HG02870 (cell line): ENCODE data around the gene FRY.

Source experiments
- ATAC-seq: cut with Tn5 transposase; IDR thresholded peaks from one replicate; pipeline ENCODE4 v1.9.1; 2021; ENCODE audit warnings: mild to moderate bottlenecking, moderate library complexity; ENCODE audit not compliant: unreplicated experiment

The FRY gene

DNA sequence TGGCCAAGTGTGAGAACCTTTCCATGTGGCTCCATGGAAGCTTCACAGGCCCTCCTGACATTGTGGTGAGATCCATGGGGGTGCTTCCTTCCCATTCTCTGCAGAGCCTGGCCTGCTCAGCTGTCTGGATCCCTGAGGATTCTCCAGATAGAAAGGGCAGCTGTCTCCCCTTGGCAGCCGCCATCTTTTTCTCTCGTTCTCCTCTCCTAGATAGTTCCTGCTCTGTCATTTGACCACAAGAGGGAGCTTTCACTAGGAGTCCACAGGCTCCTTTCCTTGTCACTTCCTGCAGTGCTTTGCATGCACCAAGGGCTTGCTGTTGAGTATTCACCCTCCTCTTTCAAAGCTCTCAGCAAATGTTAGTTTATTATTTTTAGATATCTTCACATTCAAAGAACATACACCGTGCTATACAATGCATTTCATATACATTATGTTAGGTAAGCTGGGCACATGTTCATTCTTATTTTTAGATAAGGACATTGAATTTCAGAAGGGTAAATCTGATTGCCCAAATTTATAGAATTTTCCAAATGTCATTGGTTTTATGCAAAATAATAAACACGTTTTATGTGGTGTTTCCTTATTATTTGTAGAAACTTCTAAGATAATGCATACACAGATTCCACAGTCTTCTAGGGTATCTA, 133.2 kb downstream of the FRY start:
- peak; percentile 61 for ATAC-seq

DNA sequence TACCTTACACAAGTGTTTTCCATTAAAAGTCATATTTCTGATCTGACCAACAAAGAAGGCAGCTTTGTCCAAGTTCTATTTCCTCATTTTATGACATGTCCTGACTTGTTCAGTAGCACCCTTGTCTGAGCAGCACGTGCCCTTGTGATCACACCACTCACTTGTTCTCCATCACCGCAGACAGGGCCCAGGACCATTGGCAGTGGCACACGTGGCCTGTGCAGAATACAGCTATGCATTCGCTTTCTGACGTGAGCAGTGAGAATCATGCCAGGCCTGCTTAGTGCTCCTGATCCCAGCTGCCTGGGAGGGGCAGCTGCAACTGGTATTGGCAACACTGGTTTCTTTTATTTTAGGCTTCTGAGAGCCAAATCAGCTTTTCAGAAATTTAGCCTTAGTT, 134.2 kb downstream of the FRY start:
- no peak for ATAC-seq

DNA sequence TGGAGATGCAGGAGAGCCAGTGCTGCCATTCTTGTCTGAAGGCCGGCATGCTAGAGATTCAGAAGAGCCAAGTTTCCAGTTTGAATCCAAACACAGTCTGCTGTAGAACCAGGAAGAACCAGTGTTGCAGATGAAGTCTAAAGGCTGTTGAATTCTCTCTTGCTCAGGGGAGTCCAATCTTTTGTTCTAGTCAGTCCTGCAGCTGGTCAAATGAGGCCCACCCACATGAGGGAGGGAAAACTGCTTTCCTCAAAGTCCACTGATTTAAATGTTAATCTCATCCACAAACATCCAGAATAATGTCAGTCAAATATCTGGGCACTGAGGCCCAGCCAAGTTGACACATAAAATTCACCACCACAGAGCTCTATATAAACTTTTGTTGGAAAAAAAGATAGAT, 136.6 kb downstream of the FRY start:
- ATAC-seq = no peak

DNA sequence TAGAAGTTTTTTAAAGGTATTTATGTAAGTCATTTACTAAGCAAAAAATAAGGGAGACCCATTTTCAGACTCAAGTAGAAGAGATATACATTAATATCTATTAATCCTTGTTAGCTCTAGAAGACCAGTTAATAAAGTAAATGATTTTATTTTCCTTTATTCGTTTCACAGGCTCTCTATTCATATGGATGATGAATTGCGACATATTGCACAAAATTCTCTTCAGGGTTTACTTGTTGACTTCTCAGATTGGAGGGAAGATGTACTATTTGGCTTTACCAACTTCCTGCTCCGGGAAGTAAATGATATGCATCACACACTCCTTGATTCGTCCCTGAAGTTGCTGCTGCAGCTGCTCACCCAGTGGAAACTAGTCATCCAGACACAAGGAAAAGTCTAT, 139.3 kb downstream of the FRY start:
- ATAC-seq = no peak

DNA sequence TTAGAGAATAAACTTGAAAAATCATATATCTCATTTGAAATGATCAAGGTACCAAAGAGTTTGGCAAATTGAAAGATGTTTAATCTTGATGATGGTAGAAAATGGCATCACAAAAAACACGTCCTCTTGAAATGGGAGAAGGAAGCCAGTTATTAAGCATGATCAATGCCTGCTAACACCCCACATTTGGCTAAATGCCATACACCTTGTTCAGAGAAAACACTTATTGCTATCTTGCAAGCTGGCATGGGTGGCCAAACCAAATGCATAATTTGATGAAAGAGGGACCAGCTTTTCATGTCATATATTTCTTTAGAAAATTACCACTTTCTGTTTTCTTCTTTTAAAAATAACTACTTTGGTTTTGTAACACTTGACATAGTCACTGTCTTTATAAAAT, 142.3 kb downstream of the FRY start:
- no peak for ATAC-seq

DNA sequence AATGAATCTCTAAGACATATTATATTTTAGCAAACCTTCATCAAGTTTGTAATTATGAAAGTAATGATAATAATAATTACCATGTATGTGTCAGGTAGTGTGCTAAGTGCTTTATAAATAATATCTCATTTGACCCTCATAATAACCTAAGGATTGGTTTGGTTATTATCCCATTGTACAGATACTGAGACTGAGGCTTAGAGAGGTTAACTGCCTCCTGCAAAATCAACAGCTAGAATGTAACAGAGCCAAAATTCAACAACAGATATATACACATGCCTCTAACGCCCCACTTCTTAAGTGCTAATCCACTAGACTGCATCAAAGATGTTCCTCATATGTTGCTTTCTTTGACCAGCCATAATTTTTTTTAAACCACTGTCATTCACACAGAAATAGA, 142.8 kb downstream of the FRY start:
- no peak for ATAC-seq

DNA sequence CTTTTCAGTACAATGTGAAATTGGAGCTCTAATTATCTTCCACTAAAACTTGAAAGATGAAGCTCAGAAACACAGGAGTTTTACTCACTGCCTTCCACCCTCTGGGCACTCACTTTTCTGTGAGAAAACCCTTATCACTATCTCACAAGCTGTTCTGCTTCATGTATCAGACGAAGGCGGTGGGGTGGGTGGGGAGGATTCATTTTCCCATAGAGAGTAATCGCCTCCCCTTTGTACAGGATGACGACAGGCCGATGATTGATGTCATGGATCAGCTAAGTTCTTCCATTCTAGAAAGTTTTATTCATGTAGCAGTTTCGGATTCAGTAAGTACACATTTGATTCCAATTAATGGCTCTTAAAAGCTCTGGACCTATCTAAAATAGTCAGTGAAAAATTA, 143.7 kb downstream of the FRY start:
- no peak for ATAC-seq

DNA sequence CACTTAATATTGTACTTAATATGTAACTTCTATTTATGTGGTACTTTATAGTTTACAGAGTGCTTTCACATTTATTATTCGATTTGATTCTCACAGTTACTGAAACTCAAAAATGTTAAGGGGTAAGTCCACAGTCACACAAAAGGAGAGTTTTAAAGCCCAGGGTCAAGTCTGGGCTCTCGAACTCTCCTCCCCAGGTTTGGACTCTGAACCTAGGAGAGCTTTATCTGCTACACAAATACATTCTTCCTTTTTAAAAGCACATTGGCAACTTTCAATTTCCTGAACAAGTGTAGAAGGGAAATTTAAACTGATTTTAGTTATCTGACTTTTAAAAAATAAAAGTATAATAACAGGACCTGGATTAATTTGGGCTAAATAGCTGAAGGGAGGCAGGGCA, 144.4 kb downstream of the FRY start:
- ATAC-seq = no peak

DNA sequence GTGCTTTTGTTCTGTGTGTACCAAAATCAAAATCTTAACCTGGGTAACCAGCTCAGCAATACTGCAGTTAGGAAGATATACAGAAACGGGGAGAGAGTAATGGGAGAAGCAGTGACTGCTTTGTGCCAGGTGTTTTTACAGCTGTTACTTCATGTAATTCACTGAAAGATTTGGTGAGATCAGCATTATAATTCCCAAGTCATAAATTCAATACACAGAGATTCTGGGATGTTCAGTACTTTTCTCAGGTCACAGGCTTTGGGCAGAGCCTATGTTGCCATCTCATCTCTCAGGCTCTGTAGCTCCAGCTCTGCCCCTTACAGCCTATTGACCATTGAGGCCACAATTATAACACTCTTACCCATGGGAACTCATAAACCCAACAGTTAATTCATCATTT, 145.1 kb downstream of the FRY start:
- no peak for ATAC-seq

DNA sequence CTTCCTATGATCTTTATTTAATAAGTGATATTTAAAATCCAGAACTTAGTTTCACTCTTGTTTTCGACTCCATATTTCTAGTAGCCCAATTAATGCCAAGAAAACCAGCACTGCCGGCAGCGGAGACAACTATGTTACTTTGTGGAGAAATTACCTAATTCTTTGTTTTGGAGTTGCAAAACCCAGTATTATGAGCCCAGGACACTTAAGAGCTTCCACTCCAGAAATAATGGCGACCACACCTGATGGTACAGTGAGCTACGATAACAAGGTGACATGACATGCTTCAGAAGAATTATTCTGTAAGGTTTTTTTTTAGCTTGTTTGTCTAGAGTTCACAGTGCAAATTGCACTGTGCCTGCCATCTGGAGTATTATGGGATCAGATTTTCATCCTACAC, 147.2 kb downstream of the FRY start:
- no peak for ATAC-seq

DNA sequence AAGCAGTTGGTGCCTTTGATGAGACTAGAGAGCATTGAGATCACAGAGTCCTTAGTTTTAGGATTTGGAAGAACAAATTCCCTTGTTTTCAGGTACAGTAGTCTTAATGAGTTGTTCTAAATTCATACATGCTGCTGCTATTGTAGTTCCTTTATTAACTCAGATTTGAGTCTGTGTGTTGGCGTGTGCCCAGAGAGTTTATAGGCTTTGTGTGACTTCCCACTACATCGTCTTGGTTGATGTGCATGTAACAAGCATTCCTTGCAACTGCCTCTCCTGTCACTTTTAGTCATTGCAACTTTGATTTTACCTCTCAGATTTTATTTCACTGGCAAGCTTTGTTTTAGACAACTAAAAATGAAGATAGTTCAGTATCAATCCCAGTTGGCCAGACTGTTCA, 148.1 kb downstream of the FRY start:
- no peak for ATAC-seq

DNA sequence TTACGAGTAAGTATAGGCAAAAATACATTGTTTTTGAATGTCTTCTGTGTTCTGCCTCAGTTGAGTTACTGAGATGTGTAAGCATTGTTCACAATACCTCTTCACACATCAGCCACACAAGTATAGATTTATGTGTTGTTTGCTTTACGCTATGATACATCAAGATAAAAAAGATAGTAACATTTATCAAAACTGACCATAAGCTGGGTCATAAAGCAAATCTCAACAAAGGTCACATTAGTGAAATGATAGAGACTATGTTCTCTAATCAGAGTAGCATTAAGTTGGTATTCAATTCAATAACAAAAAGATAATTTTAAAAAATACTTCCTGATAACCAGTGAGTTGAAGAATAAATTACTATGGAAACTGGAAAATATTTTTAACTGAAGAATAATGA, 156.1 kb downstream of the FRY start:
- ATAC-seq = no peak

DNA sequence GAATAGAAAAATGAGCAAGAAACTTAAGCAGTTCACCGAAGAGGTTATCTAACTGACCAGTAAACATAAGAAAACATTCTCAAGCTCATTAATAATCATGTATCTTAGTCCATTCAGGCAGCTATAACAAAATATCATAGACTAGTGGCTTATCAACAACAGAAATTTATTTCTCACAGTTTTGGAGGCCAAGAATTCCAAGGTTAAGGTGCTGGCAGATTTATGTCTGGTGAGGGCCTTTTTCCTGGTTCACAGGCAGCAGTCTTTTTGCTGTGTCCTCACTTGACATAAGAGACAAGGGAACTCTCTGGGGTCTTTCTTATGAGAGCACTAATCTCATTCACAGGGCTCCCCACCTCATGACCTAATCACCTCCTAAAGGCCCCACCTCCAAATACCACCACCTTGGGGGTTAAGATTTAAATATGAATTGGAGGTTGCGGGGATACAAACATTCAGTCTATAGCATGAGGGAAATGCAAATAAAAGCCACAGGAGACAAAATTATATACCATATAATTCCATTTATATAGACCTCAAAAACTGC, 160.0 kb downstream of the FRY start:
- no peak for ATAC-seq

DNA sequence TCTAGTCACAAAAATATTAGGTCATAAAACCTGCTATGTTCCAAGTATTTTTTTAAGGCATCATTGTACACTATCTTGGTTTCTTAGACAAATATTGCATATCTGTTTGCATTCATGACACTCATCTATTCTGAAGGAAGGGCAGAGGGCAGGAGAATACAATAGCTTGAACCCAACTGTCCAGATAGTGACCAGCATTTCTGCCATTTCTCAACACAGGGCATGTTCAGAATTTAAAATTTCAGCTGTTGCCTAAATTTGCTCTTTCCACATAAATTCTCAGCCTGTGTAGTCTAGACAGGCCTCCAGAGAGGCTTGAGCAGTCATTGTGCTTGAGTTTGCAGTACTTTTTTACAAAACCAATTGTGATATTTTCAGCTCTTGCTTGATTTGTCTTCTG, 164.1 kb downstream of the FRY start:
- no peak for ATAC-seq

DNA sequence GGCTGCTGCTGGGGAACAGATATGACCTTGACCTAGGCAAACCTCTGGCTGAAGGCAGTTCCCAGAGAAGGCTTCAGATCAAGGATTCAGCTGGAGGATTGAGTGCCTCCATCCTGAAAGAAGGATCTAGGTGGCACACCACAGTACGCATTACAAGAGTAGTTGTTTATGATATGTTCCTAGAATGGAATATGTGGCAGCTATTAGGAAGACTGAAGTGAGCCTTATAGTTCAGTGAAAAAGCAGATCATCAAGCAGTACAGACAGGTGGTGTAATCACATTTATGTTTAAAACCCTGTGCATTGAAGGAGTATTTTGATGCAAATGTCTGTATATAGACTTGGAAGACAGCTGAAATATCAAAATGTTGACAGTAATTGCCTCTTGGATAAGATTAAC, 167.6 kb downstream of the FRY start:
- no peak for ATAC-seq

DNA sequence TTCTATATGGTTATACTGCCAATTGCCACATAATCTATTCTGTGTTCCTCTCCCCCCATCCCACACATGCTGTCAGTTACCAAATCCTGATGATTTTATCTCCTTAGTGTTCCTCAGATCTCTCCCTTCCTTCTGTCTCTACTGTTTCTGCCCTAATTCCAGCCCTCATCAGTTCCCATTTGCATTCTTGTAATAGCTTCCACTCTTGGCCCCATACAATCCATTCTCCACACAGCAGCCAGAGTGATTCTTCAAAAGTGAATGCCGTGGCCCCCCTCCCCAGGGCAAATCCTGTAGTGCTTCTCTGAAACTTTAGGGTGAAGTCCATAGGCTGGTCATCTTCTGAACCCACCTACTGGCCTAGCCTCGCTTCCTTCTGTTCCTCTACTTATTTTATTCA, 169.2 kb downstream of the FRY start:
- no peak for ATAC-seq

DNA sequence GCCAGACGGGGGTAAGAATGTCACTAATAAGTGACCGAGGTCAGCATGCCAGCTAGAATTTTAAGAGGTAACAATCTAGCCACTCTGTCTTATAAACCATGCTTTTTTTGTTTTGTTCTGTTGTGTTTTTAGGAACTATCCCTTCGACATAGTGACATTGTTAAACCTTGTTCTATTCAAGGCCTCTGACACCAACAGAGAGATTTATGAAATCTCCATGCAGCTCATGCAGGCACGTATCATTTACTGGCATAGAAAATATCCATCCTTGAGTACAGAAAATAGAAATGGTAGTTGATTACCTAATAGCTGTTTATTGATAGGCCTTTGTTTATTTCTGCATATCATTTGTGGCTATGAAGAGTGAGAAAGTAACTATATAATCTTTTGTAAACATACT, 170.2 kb downstream of the FRY start:
- no peak for ATAC-seq

DNA sequence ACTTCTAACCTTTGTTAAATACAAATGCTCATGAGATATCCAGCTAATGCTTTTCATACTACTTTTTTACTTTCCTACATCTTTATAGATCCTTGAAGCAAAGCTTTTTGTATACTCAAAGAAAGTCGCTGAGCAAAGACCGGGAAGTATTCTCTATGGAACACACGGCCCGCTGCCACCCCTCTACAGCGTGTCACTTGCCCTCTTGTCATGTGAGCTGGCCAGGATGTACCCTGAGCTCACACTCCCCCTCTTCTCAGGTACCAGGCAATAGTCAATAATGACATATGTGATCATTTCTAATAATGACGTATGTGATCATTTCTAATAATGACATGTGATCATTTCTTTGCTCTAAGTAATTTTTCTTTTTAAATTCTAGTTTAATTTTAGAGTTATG, 170.7 kb downstream of the FRY start:
- no peak for ATAC-seq

DNA sequence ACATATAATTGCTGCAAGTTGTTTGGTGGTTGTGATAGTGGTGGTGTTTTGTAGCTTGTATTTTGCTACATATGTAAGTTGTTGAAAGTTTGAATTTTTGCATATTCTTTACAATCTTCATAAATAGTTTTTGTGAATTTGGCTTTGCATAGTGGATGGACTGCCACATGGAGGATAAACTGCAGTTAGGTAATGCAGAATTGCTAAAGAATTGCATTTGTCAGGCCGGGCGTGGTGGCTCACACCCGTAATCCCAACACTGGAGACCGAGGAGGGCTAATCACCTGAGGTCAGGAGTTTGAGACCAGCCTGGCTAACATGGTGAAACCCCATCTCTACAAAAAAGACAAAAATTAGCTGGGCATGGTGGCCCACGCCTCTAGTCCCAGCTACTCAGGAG, 171.6 kb downstream of the FRY start:
- ATAC-seq = no peak

DNA sequence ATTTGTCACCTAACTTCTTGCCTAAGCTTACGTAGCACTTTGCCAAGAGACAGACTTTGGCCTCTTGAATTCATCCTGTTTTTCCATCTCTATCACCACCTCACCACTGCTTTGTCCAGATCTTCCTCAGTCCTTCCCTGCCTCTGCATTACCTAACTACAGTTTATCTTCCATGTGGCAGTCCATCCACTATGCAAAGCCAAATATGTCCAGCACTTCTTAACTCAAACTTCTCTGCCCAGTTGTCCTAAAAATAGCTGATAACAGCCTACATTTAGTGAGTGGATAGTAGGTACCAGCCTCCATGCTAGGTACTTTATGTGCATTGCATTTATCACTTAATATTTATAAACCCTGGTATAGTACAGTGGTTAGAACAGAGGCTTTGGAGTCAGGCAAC, 172.2 kb downstream of the FRY start:
- ATAC-seq = no peak

DNA sequence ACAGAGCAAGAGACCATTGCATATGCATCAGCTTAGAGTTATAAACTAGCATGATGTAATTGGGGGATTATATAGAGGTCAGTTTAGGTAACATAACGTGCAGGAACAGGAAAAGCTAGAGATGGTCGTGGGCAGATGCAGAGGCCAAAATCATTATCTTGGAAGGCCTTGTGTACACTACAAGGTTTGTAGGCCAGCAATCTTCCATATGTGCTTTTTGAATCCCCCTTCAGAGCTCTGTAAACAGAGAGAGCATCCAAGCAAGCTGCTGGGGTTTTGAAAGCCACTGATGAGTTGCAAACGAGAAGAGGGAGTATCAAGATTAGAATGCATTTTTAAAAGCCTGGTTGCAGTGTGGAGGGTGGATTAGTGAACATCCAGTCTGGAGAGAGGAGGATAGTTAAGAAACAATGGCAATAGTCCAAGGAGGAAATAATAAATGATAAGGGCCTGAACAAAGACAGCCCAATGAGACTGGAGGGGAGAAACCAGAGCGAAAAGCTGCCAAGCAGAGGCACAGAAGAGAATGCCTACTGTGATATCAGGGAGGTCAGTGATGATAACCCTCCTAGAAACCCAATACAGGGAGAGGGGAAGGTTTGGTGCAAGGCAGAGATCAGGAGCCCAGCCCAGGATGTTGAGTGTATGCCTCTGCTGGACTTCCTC, 174.0 kb downstream of the FRY start:
- ATAC-seq = no peak

DNA sequence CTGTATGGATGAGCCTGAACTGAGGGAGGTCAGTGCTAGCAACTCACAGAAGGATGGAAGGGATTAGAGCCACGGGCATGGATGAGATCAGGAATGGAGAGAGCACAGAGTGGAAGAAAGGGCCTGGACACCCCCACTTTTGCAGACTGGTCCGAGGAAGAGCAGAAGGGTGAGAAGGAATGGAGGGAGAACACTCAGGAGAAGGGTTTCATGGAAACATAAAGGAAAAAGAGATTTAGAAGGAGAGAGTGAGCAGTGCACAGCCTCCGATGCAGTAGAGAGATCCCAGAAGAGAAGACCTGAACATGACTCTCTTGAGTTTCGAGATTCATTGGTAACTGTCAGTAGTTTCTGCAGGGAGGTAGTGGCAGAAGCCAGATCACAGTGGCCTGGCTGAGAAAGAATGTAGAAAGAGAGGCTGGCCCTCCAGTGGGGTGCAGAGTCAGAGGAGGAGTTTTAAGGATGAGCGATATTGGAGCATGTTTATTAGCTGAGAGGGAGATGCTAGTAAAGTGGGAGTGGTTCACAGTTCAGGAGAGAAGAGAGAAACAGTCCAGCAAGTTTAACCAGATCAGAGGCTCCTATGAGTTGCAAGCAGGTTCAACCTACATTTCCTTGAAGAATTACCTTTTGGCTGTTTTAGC, 174.6 kb downstream of the FRY start:
- no peak for ATAC-seq
